ENCODE results near the gene MTM1. TPM values are rescaled to one million over a fixed set of nuclear protein-coding genes. Genes with fewer than 3 reads are reported as not detected.
A peak's percentile ranks its signal among the peaks of the same experiment; 100 is the strongest.

MTM1 gene
- total and polyA plus RNA-seq, 2 experiments from 2014 or later, result 8.1 to 8.9 TPM

DNA sequence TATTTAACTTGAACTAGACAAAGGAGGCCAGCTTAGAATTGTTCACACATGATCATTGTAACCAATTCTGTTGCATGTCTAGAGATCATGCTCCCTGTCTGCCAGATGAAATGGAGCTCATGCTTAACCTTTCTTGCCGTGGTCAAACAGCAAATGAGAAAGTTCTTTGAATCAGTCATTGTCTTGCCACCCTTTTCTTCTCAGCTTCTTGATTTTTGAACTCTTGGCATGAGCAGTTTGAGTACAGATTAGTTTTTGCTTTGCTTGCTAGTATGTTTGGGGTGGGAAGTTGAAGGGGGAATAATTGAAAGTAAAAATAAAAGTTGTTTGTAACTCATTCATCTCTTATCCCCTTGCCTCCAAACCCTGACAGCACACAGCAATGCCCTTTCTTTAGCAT is 4.7 kb downstream of the MTM1 start:
- in situ Hi-C loops (cut with MboI), result no loop called here
- H3K27me3 ChIP-seq (replicated peaks; ENCODE audit: insufficient read depth), result no peaks in the 10 kb centered on the region
- H3K9ac ChIP-seq, result no peak overlapping the region
- H3K4me1 ChIP-seq (ENCODE audit: insufficient read depth), result peaks cover 14% of the 10 kb centered on the region
- H3K4me3 ChIP-seq, result no peak overlapping the region
- no peaks in the 10 kb centered on the region for H3K9me2 ChIP-seq (ENCODE audit: insufficient read depth)
- no peak for TF ChIP-seq EZH2phosphoT487 (IDR thresholded peaks at IDR 0.05; ENCODE audit: insufficient read depth, low read depth)
- no peak for TF ChIP-seq EZH2 (IDR thresholded peaks at IDR 0.05; ENCODE audit: insufficient read depth, poor library complexity, severe bottlenecking)
- H3K4me2 ChIP-seq (ENCODE audit: unreplicated experiment), result no peak overlapping the region
- H3K79me2 ChIP-seq (ENCODE audit: insufficient read depth), result peaks cover 87% of the 10 kb centered on the region
- no peaks in the 10 kb centered on the region for H3K36me3 ChIP-seq (ENCODE audit: low read depth)
- no peaks in the 10 kb centered on the region for H3F3A ChIP-seq (ENCODE audit: insufficient read depth)
- H4K20me1 ChIP-seq (ENCODE audit: insufficient read depth), result no peaks in the 10 kb centered on the region; the same call in 1 of the 2 replicates
- DNase-seq, result no peak
- no peak overlapping the region for H2AFZ ChIP-seq
- no peaks in the 10 kb centered on the region for H3K9me3 ChIP-seq (ENCODE audit: low read depth)
- H3K27ac ChIP-seq, result no peak overlapping the region
- 8 to 10% methylated on average over 1 of the region's 1 CpG for WGBS, 2 experiments (ENCODE audit: low coverage in 1 of 2, low lambda C conversion rate in 2 of 2, missing lambda C conversion rate in 2 of 2)

DNA sequence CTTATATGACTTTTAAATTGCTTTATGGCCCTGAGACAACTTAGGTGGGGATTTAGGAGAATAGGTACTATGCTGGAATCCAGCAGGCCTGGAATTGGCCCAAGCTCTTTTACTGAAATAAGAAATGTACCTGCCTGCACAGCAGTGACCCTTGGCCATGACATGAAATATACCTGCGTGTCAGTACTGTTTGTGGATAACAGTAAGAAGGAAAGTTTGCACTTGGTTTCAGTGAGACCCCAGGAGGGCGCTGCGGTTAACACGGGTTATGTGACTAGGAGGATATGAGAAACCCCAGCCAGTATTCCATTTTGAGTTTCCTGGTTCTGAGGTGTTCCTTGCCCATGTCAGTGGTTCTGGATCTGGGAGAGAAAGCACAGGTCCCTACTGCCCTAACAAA is 5.3 kb downstream of the MTM1 start:
- WGBS, 2 experiments (ENCODE audit: low coverage in 1 of 2, low lambda C conversion rate in 2 of 2, missing lambda C conversion rate in 2 of 2), result 78 to 95% methylated on average over 4 of the region's 4 CpGs

DNA sequence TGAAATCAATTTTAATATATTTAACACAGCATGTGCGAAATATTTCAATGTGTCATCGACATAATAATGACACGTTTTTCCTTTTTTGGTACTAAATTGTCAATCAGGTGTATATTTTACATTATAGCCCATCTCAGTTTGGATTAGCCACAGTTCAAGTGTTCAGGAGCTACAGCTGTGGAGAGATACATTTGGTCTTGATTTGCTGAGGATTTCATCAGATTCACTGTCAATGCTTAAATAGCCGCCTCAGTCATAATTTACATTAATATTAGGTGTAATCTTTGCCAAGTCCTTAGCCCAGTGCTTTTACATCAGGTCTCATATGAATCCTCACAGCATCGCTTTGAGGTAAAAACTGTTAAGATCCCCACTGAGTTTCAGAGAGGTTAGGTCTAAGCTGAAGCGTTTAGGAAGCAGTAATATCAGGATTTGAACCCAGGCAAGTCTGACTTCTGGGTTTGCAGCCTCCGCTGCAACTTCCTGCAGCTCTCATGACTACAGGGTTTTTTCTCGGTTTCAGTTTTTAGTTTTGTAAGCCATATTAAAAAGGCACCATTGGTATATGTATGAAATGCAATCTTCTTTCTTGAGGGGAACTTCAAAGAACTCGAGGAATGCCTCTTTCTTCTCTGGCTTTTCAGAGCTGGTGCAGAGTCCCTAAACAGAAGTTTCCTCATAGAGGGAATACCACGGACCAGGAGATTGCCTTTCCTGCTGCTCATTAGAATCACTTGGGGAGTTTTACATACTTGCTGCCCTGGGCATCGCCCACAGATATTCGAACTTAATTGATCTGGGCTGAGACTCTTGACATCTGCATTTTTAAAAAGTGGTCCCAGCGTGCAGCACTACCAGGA is 6.4 kb downstream of the MTM1 start:
- TF ChIP-seq EZH2phosphoT487 (IDR thresholded peaks at IDR 0.05; ENCODE audit: insufficient read depth, low read depth) (no peak), EZH2 (IDR thresholded peaks at IDR 0.05; ENCODE audit: insufficient read depth, poor library complexity, severe bottlenecking) (no peak)
- peak overlapping the region; percentile 18; the same call in 1 of the 2 replicates for H3K27ac ChIP-seq
- no peak overlapping the region for H3K4me3 ChIP-seq
- no peaks in the 10 kb centered on the region for H3K27me3 ChIP-seq (replicated peaks; ENCODE audit: insufficient read depth)
- H3F3A ChIP-seq (ENCODE audit: insufficient read depth), result no peaks in the 10 kb centered on the region
- peak overlapping the region; percentile 28 for H3K4me2 ChIP-seq (ENCODE audit: unreplicated experiment)
- DNase-seq, result peak; percentile 5
- H3K9me2 ChIP-seq (ENCODE audit: insufficient read depth), result no peaks in the 10 kb centered on the region
- H3K4me1 ChIP-seq (ENCODE audit: insufficient read depth), result peaks cover 14% of the 10 kb centered on the region
- WGBS, 2 experiments (ENCODE audit: low coverage in 1 of 2, low lambda C conversion rate in 2 of 2, missing lambda C conversion rate in 2 of 2), result 65 to 68% methylated on average over 13 of the region's 13 CpGs
- in situ Hi-C loops (cut with MboI), result loop anchor here (25.0 kb wide), 1 partner anchor 612 kb away; no protein-coding TSS in a partner anchor
- no peaks in the 10 kb centered on the region for H4K20me1 ChIP-seq (ENCODE audit: insufficient read depth)
- H3K36me3 ChIP-seq (ENCODE audit: low read depth), result no peaks in the 10 kb centered on the region
- no peaks in the 10 kb centered on the region for H3K9me3 ChIP-seq (ENCODE audit: low read depth)
- no peak overlapping the region for H2AFZ ChIP-seq
- no peak overlapping the region for H3K9ac ChIP-seq
- peaks cover 97% of the 10 kb centered on the region for H3K79me2 ChIP-seq (ENCODE audit: insufficient read depth)

More for the DNA sequence above, 5.3 kb downstream of the MTM1 start:
- Histone ChIP-seq H2AFZ (no peak overlapping the region), H3K79me2 (ENCODE audit: insufficient read depth) (peaks cover 92% of the 10 kb centered on the region), H3K27me3 (replicated peaks; ENCODE audit: insufficient read depth) (no peaks in the 10 kb centered on the region), H3K4me3 (no peak overlapping the region), H4K20me1 (ENCODE audit: insufficient read depth) (no peaks in the 10 kb centered on the region; the same call in 1 of the 2 replicates), H3F3A (ENCODE audit: insufficient read depth) (no peaks in the 10 kb centered on the region), H3K4me1 (ENCODE audit: insufficient read depth) (peaks cover 14% of the 10 kb centered on the region), H3K36me3 (ENCODE audit: low read depth) (no peaks in the 10 kb centered on the region), H3K4me2 (ENCODE audit: unreplicated experiment) (no peak overlapping the region), H3K9me2 (ENCODE audit: insufficient read depth) (no peaks in the 10 kb centered on the region), H3K9me3 (ENCODE audit: low read depth) (no peaks in the 10 kb centered on the region), H3K9ac (no peak overlapping the region), H3K27ac (no peak overlapping the region)
- in situ Hi-C loops (cut with MboI), result no loop called here
- TF ChIP-seq EZH2phosphoT487 (IDR thresholded peaks at IDR 0.05; ENCODE audit: insufficient read depth, low read depth) (no peak), EZH2 (IDR thresholded peaks at IDR 0.05; ENCODE audit: insufficient read depth, poor library complexity, severe bottlenecking) (no peak)
- no peak for DNase-seq

DNA sequence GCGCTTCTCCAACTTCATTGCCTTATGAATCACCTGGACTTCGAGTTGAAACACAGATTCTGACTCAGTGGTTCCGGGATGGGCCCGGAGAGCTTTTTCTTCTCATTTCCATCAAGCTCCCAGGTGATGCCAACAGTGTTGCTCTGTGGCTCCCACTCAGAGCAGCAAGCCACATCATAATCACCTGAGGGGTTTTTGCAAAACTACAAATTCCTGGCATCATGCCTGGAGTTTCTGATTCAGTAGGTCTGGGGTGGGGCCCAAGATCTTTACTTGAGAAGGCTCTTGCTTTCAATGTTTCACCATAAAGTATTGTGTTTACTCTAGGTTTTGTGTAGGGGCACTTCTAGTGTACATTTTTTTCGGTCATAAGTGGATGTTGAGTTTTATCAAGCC is 7.0 kb downstream of the MTM1 start:
- Histone ChIP-seq H3F3A (ENCODE audit: insufficient read depth) (no peaks in the 10 kb centered on the region), H3K36me3 (ENCODE audit: low read depth) (no peaks in the 10 kb centered on the region), H3K4me2 (ENCODE audit: unreplicated experiment) (no peak overlapping the region), H2AFZ (no peak overlapping the region), H3K4me3 (no peak overlapping the region), H3K27ac (peak overlapping the region; percentile 18; the same call in 1 of the 2 replicates), H3K9ac (no peak overlapping the region), H3K9me2 (ENCODE audit: insufficient read depth) (no peaks in the 10 kb centered on the region), H4K20me1 (ENCODE audit: insufficient read depth) (no peaks in the 10 kb centered on the region), H3K27me3 (replicated peaks; ENCODE audit: insufficient read depth) (no peaks in the 10 kb centered on the region), H3K9me3 (ENCODE audit: low read depth) (no peaks in the 10 kb centered on the region), H3K4me1 (ENCODE audit: insufficient read depth) (peaks cover 14% of the 10 kb centered on the region), H3K79me2 (ENCODE audit: insufficient read depth) (peaks cover 97% of the 10 kb centered on the region)
- WGBS, 2 experiments (ENCODE audit: low coverage in 1 of 2, low lambda C conversion rate in 2 of 2, missing lambda C conversion rate in 2 of 2), result 59 to 68% methylated on average over 3 to 5 of the region's 5 CpGs
- TF ChIP-seq EZH2phosphoT487 (IDR thresholded peaks at IDR 0.05; ENCODE audit: insufficient read depth, low read depth) (no peak), EZH2 (IDR thresholded peaks at IDR 0.05; ENCODE audit: insufficient read depth, poor library complexity, severe bottlenecking) (no peak)
- in situ Hi-C loops (cut with MboI), result loop anchor here (25.0 kb wide), 1 partner anchor 613 kb away; no protein-coding TSS in a partner anchor
- peak; percentile 68 for DNase-seq

All from GM23248 (cell line).